ENCODE measurements around the gene AIG1.
"Not testable (repeated sequence)": the region's sequence is repeated elsewhere in the genome, so short reads cannot be mapped to it uniquely, and the experiment has no call there.

The AIG1 gene

GRCh38 chr6:143268439-143268838, 207.8 kb downstream of the AIG1 start:
- no peak for DNase-seq (ENCODE audit: low read depth in 3 of 3)

- no peak for DNase-seq (ENCODE audit: low read depth in 3 of 3)
These were observed 209.3 kb downstream of the AIG1 start for GRCh38 chr6:143270026-143270425.

- no peak for DNase-seq (ENCODE audit: low read depth in 3 of 3)
These were observed 210.3 kb downstream of the AIG1 start for GRCh38 chr6:143271024-143271423.

- no peak for DNase-seq (ENCODE audit: low read depth in 3 of 3)
These were observed 215.7 kb downstream of the AIG1 start for GRCh38 chr6:143276436-143276835.

GRCh38 chr6:143279385-143279784, 218.7 kb downstream of the AIG1 start:
- peak in 1 of 3 donors; percentile 0 for DNase-seq (ENCODE audit: low read depth in 3 of 3)

GRCh38 chr6:143283887-143284645, 223.4 kb downstream of the AIG1 start:
- DNase-seq (ENCODE audit: low read depth in 3 of 3), result no peak

GRCh38 chr6:143286251-143286795, 225.6 kb downstream of the AIG1 start:
- DNase-seq (ENCODE audit: low read depth in 3 of 3), result no peak

GRCh38 chr6:143288923-143289322, 228.2 kb downstream of the AIG1 start:
- DNase-seq (ENCODE audit: low read depth in 3 of 3), result no peak

- DNase-seq (ENCODE audit: low read depth in 3 of 3), result no peak
These were observed 229.5 kb downstream of the AIG1 start for GRCh38 chr6:143290206-143290605.

GRCh38 chr6:143293523-143293922, 232.8 kb downstream of the AIG1 start:
- no peak for DNase-seq (ENCODE audit: low read depth in 3 of 3)

GRCh38 chr6:143294265-143294860, 233.7 kb downstream of the AIG1 start:
- DNase-seq (ENCODE audit: low read depth in 3 of 3), result no peak

- DNase-seq (ENCODE audit: low read depth in 3 of 3), result no peak
These were observed 235.2 kb downstream of the AIG1 start for GRCh38 chr6:143295932-143296331.

GRCh38 chr6:143298071-143298470, 237.4 kb downstream of the AIG1 start:
- no peak for DNase-seq (ENCODE audit: low read depth in 3 of 3)

- DNase-seq (ENCODE audit: low read depth in 3 of 3), result no peak
These were observed 238.8 kb downstream of the AIG1 start for GRCh38 chr6:143299253-143300166.

- no peak for DNase-seq (ENCODE audit: low read depth in 3 of 3)
These were observed 240.5 kb downstream of the AIG1 start for GRCh38 chr6:143301188-143301587.

- DNase-seq (ENCODE audit: low read depth in 3 of 3), result not testable (repeated sequence)
These were observed 247.1 kb downstream of the AIG1 start for GRCh38 chr6:143307760-143308159.

- DNase-seq (ENCODE audit: low read depth in 3 of 3), result no peak
These were observed 252.5 kb downstream of the AIG1 start for GRCh38 chr6:143313163-143313562.

GRCh38 chr6:143321491-143322086, 260.9 kb downstream of the AIG1 start:
- DNase-seq (ENCODE audit: low read depth in 3 of 3), result no peak

GRCh38 chr6:143322386-143322785, 261.7 kb downstream of the AIG1 start:
- no peak for DNase-seq (ENCODE audit: low read depth in 3 of 3)

- DNase-seq (ENCODE audit: low read depth in 3 of 3), result no peak
These were observed 263.2 kb downstream of the AIG1 start for GRCh38 chr6:143323729-143324470.
